MCF 10A (cell line): ENCODE measurements around the gene TGFB2. TPM values are rescaled to one million over a fixed set of nuclear protein-coding genes. Genes with fewer than 3 reads are reported as not detected.

Experiments
- BruUV-seq: library from RNA; stranded (reverse); fragments of 400-500 nt; replicated peaks from 2 replicates; lab custom pipeline; 2021; lab: Mats Ljungman, UMichigan
- CTCF ChIA-PET: fragments of 300-600 bp; sonication (Branson Sonifier 250); formaldehyde crosslinking; extraction: SDS; loops from one replicate; lab custom pipeline; 2021; ENCODE audit warnings: antibody characterized with exemption, inconsistent platforms; lab: Yijun Ruan, JAX
- POLR2A ChIA-PET: fragments of 300-600, 350-650 bp; sonication (Branson Sonifier 250); formaldehyde crosslinking; extraction: SDS; loops from one replicate; lab custom pipeline; 2020; ENCODE audit warnings: antibody characterized with exemption, inconsistent platforms; lab: Yijun Ruan, JAX
- DNase-seq: peaks from one replicate; pipeline ENCODE4 v3.0.0-alpha.2; 2018; ENCODE audit not compliant: unreplicated experiment
- H3K27ac Mint-ChIP-seq: one replicate; pipeline ENCODE4 v1.8.0; 2022; ENCODE audit warnings: mild to moderate bottlenecking, low read depth, mixed read lengths; ENCODE audit not compliant: unreplicated experiment
- H3K27me3 Mint-ChIP-seq: one replicate; pipeline ENCODE4 v1.8.0; 2022; ENCODE audit warnings: mixed read lengths; ENCODE audit not compliant: insufficient read depth, unreplicated experiment
- H3K36me3 Mint-ChIP-seq: one replicate; pipeline ENCODE4 v1.8.0; 2022; ENCODE audit warnings: mild to moderate bottlenecking, moderate library complexity, mixed read lengths; ENCODE audit not compliant: insufficient read depth, unreplicated experiment
- H3K4me1 Mint-ChIP-seq: one replicate; pipeline ENCODE4 v1.8.0; 2022; ENCODE audit warnings: mixed read lengths; ENCODE audit not compliant: insufficient read depth, unreplicated experiment
- H3K4me3 Mint-ChIP-seq: one replicate; pipeline ENCODE4 v1.8.0; 2022; ENCODE audit warnings: mild to moderate bottlenecking, moderate library complexity, mixed read lengths; ENCODE audit not compliant: unreplicated experiment
- H3K9me3 Mint-ChIP-seq: one replicate; pipeline ENCODE4 v1.8.0; 2022; ENCODE audit warnings: mixed read lengths; ENCODE audit not compliant: unreplicated experiment
- CTCF ChIP-seq: fragments of 200-600 bp; IDR thresholded peaks from one replicate; pipeline ENCODE4 v1.8.0; 2022; ENCODE audit warnings: antibody characterized with exemption, mild to moderate bottlenecking; ENCODE audit not compliant: unreplicated experiment
- intact Hi-C: fragments of 100-400 bp; cut with micrococcal nuclease; formaldehyde crosslinking; loops from 2 replicates; pipeline ENCODE4 v1.14.1; 2022
- total RNA-seq: library from RNA; stranded (reverse); gene quantifications from 2 replicates; pipeline ENCODE4 v1.2.3, GENCODE V29; 2022

TGFB2 gene
- total RNA-seq, 1 experiment from 2014 or later: 6.3 TPM

DNA sequence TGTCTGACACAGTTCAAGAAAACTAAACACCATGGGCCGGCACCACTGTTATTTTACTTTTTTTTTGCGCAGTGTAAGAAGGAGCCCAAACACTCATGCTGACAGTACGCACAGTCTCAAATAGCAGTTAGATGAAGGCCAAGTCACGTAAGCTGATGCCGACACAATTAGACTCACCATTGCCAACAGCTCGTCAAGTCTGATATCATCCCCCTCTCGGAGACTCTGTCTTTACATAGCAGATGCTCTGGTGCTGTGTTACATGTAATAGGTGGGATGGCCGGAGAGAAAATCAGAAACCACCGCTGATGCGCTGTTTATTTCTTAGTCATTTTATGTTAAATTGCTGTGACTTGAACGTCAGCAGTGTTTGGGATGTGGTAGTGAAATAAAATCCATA is 49.3 kb downstream of the TGFB2 start:
- Mint-ChIP-seq H3K36me3 (no peaks in the 10 kb centered on the region), H3K4me3 (no peak overlapping the region), H3K27ac (no peak overlapping the region), H3K9me3 (no peaks in the 10 kb centered on the region), H3K27me3 (no peaks in the 10 kb centered on the region), H3K4me1 (peaks cover 25% of the 10 kb centered on the region)
- BruUV-seq: no TSS peak
- ChIA-PET POLR2A (no interaction called here), CTCF (interaction anchor here (1.0 kb wide), 1 partner anchor 10 kb away, joined by 3 read pairs; no protein-coding TSS in a partner anchor)
- no peak for TF ChIP-seq CTCF
- no peak for DNase-seq
- intact Hi-C loops: no loop called here

GRCh38 chr1:218394989-218395388 is 49.9 kb downstream of the TGFB2 start:
- Mint-ChIP-seq H3K36me3 (no peaks in the 10 kb centered on the region), H3K27ac (no peak overlapping the region), H3K4me1 (peaks cover 22% of the 10 kb centered on the region), H3K9me3 (no peaks in the 10 kb centered on the region), H3K4me3 (no peak overlapping the region), H3K27me3 (no peaks in the 10 kb centered on the region)
- CTCF ChIA-PET: interaction anchor here (0.6 to 1.2 kb wide), 4 partner anchors 9 to 66 kb away, joined by 3 to 8 read pairs (median 4); no protein-coding TSS in a partner anchor
- POLR2A ChIA-PET: no interaction called here
- TF ChIP-seq CTCF: no peak
- intact Hi-C loops: no loop called here
- no peak for DNase-seq
- BruUV-seq: no TSS peak

- intact Hi-C loops: no loop called here
- ChIA-PET POLR2A (interaction anchor here (0.5 kb wide), 1 partner anchor 48 kb away, joined by 3 read pairs; no protein-coding TSS in a partner anchor), CTCF (interaction anchor here (0.6 to 1.2 kb wide), 3 partner anchors 12 to 301 kb away, joined by 3 to 4 read pairs (median 4); no protein-coding TSS in a partner anchor)
- Mint-ChIP-seq H3K36me3 (no peaks in the 10 kb centered on the region), H3K27me3 (no peaks in the 10 kb centered on the region), H3K4me1 (peaks cover 12% of the 10 kb centered on the region), H3K4me3 (no peak overlapping the region), H3K27ac (no peak overlapping the region), H3K9me3 (no peaks in the 10 kb centered on the region)
- no TSS peak for BruUV-seq
- DNase-seq: no peak
- TF ChIP-seq CTCF: no peak
These were observed 50.8 kb downstream of the TGFB2 start for GRCh38 chr1:218395916-218396315.

DNA sequence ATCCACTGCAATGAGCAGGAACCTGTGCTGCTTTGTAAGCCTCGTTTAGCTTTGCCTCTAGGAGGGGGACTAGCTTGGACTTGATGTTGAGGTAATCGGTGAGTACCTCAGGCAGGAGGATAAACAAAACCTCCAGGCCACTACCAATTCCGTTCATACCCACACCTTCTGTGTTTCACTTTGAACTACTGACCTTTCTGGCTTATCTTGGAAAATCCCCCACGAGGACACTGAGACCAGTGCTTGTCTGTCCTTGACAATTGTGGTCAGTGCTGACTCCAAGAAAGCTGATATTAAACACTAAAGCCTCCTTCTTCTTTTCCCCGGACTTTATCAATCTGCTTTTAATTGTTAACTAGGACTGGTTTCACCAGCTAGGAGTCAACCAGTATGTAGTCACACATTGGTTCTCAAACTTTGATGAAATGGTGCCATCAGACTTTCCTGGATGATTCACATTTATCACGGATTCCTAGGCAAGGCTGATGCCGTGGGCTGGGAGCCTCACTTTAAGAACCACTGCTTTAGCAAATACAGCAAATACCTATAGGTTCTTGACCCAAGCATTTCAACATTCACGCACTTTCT is 52.7 kb downstream of the TGFB2 start:
- H3K9me3 Mint-ChIP-seq: no peaks in the 10 kb centered on the region
- ChIA-PET POLR2A (interaction anchor here (1.1 to 1.3 kb wide), 4 partner anchors 15 to 32 kb away, joined by 3 to 5 read pairs (median 3); no protein-coding TSS in a partner anchor), CTCF (interaction anchor here (0.7 to 1.8 kb wide), 4 partner anchors 12 to 664 kb away, joined by 3 to 4 read pairs (median 4); no protein-coding TSS in a partner anchor)
- peak overlapping the region; percentile 1 for H3K27ac Mint-ChIP-seq
- H3K4me1 Mint-ChIP-seq: peaks cover 10% of the 10 kb centered on the region
- TF ChIP-seq CTCF: no peak
- intact Hi-C loops: no loop called here
- H3K27me3 Mint-ChIP-seq: no peaks in the 10 kb centered on the region
- no peak overlapping the region for H3K4me3 Mint-ChIP-seq
- no TSS peak for BruUV-seq
- peak; percentile 62 for DNase-seq
- H3K36me3 Mint-ChIP-seq: no peaks in the 10 kb centered on the region
